Testis (tissue), 2 donors: ENCODE results near the gene CCDC9.
"Not testable (repeated sequence)": the region's sequence is repeated elsewhere in the genome, so short reads cannot be mapped to it uniquely, and the experiment has no call there.

ENCODE experiments used
- CTCF ChIP-seq, 3 experiments: fragments of 450-650 bp in 2 of 3; fragments of 200-600 bp in 1 of 3; sonication (generic) in 1 of 3; IDR thresholded peaks; one replicate each; pipeline ENCODE4 v1.5.1; 2016 to 2019; ENCODE audit warnings: antibody characterized with exemption in 3 of 3, mild to moderate bottlenecking in 2 of 3, moderate library complexity in 1 of 3
- POLR2A ChIP-seq: fragments of 450-650 bp; IDR thresholded peaks from one replicate; pipeline ENCODE4 v1.6.1; 2017; ENCODE audit warnings: antibody characterized with exemption, mild to moderate bottlenecking, moderate library complexity

GRCh38 chr19:47300867-47301266, 44.5 kb downstream of the CCDC9 start:
- TF ChIP-seq CTCF (IDR thresholded peaks at IDR 0.05); POLR2A: not testable (repeated sequence)
